ENCODE data around the gene DLGAP1.

DNA sequence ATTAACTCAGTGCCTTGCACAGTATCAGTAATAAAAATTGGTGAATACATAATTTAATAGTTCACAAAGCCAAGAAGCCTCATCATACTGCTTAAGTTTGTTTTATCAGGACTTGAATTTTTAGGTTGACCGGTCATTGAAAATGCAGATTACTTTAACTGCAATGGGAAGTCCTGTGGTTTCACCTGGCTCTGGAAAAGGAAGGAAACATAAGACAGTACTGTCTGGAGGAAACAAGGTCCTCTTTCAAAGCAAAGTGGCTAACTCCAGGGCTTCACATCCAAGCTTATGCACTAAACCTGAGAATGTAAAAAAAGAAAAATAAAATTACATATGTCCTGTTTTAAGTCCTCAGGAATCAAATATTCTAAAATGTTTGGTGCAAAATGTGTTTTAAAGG, 119.7 kb downstream of the DLGAP1 start:
- TF ChIP-seq ASH2L (IDR thresholded peaks at IDR 0.05; ENCODE audit: borderline replicate concordance, low read depth) (no peak), PBX3 (IDR thresholded peaks at IDR 0.05; ENCODE audit: insufficient replicate concordance, low read depth, low read length) (no peak), RCOR1 (conservative IDR thresholded peaks at IDR 0.05; ENCODE audit: low read depth, low read length) (no peak), TAF1 (IDR thresholded peaks at IDR 0.05; ENCODE audit: borderline replicate concordance, low read depth, low read length) (no peak), ETV6 (conservative IDR thresholded peaks at IDR 0.05 in 1 of 2, IDR thresholded peaks at IDR 0.05 in 1 of 2; ENCODE audit: borderline replicate concordance in 1 of 2, low read depth in 1 of 2) (no peak), CBFB (IDR thresholded peaks at IDR 0.05; ENCODE audit: low read depth) (no peak), RELA (IDR thresholded peaks at IDR 0.05; ENCODE audit: borderline replicate concordance, partially characterized antibody) (no peak), CHD1 (IDR thresholded peaks at IDR 0.05; ENCODE audit: low read depth, low read length) (no peak), CHD2 (IDR thresholded peaks at IDR 0.05; ENCODE audit: borderline replicate concordance, low read depth, low read length) (no peak), IRF3 (IDR thresholded peaks at IDR 0.05) (no peak), CREM (IDR thresholded peaks at IDR 0.05; ENCODE audit: low read depth) (no peak), NBN (IDR thresholded peaks at IDR 0.05) (no peak)
- TF ChIP-seq, protein P1, sequence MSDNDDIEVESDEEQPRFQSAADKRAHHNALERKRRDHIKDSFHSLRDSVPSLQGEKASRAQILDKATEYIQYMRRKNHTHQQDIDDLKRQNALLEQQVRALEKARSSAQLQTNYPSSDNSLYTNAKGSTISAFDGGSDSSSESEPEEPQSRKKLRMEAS (IDR thresholded peaks at IDR 0.05; ENCODE audit: low read depth, low read length), result no peak
